GM12801 (cell line): ENCODE data around the gene METTL6.

Source experiments
- CTCF ChIP-seq: IDR thresholded peaks from one replicate; pipeline ENCODE4 v1.5.1; 2011; ENCODE audit warnings: control low read depth; ENCODE audit not compliant: insufficient read length; ENCODE audit errors: extremely low read depth

Gene METTL6

GRCh38 chr3:15382405-15382923, 44.9 kb downstream of the METTL6 start:
- no peak for TF ChIP-seq CTCF

- no peak for TF ChIP-seq CTCF
Measured at GRCh38 chr3:15380980-15381890, 46.1 kb downstream of the METTL6 start.

GRCh38 chr3:15377961-15378791, 49.2 kb downstream of the METTL6 start:
- no peak for TF ChIP-seq CTCF

- no peak for TF ChIP-seq CTCF
Measured at GRCh38 chr3:15375461-15376000, 51.8 kb downstream of the METTL6 start.

- no peak for TF ChIP-seq CTCF
Measured at GRCh38 chr3:15372918-15373317, 54.4 kb downstream of the METTL6 start.

GRCh38 chr3:15368561-15369135, 58.7 kb downstream of the METTL6 start:
- no peak for TF ChIP-seq CTCF

- no peak for TF ChIP-seq CTCF
Measured at GRCh38 chr3:15367059-15367458, 60.3 kb downstream of the METTL6 start.
